HL-60 (cell line): ENCODE data around the gene ACSS3.
"Not testable (repeated sequence)": the region's sequence is repeated elsewhere in the genome, so short reads cannot be mapped to it uniquely, and the experiment has no call there.

Experiments
- DNase-seq, 2 experiments: peaks; one replicate each; pipeline ENCODE4 v3.0.0-alpha.2; 2010 to 2020; ENCODE audit warnings: low read depth in 1 of 2, low spot score in 1 of 2
- H3K27ac ChIP-seq: fragments of 250-450 bp; sonication (Bioruptor Pico); replicated peaks from 2 replicates; pipeline ENCODE4 v1.5.1; 2020; ENCODE audit warnings: mild to moderate bottlenecking, moderate library complexity
- H3K27me3 ChIP-seq: fragments of 250-450 bp; sonication (Bioruptor Pico); 2 replicates; pipeline ENCODE4 v1.5.1; 2021; ENCODE audit warnings: mild to moderate bottlenecking, moderate library complexity; ENCODE audit not compliant: insufficient read depth, poor library complexity, severe bottlenecking
- H3K4me3 ChIP-seq: replicated peaks from 2 replicates; pipeline ENCODE4 v1.5.1; 2011; ENCODE audit warnings: mild to moderate bottlenecking, control low read depth, low read length; ENCODE audit not compliant: insufficient read depth
- CTCF ChIP-seq: IDR thresholded peaks from one replicate; pipeline ENCODE4 v1.5.1; 2011; ENCODE audit warnings: low read length, control low read depth, inconsistent platforms; ENCODE audit not compliant: insufficient read depth
- GABPA ChIP-seq: IDR thresholded peaks from 2 replicates; pipeline ENCODE4 v1.6.1; 2012; ENCODE audit warnings: low read depth
- POLR2AphosphoS5 ChIP-seq: IDR thresholded peaks from 2 replicates; pipeline ENCODE4 v1.6.1; 2012; ENCODE audit warnings: low read depth
- REST ChIP-seq: IDR thresholded peaks from 2 replicates; pipeline ENCODE4 v1.6.1; 2012; ENCODE audit warnings: low read depth; ENCODE audit not compliant: insufficient replicate concordance
- SPI1 ChIP-seq: IDR thresholded peaks from 2 replicates; pipeline ENCODE4 v1.6.1; 2012; ENCODE audit warnings: low read depth, mild to moderate bottlenecking, borderline replicate concordance

ACSS3 gene

GRCh38 chr12:81095501-81096232, 17.8 kb downstream of the ACSS3 start:
- H3K4me3 ChIP-seq: no peak overlapping the region
- no peak for DNase-seq

GRCh38 chr12:81105687-81106086, 27.8 kb downstream of the ACSS3 start:
- no peak for TF ChIP-seq CTCF
- no peak for TF ChIP-seq POLR2AphosphoS5
- TF ChIP-seq GABPA: no peak
- TF ChIP-seq SPI1: no peak
- TF ChIP-seq REST: no peak
- no peak for DNase-seq
- peaks cover 2% of the 10 kb centered on the region for H3K27me3 ChIP-seq
- H3K27ac ChIP-seq: no peak overlapping the region
- no peak overlapping the region for H3K4me3 ChIP-seq

More at GRCh38 chr12:81095501-81096232, 17.8 kb downstream of the ACSS3 start:
- Histone ChIP-seq H3K27me3 (no peaks in the 10 kb centered on the region), H3K27ac (no peak overlapping the region)
- TF ChIP-seq REST (no peak), POLR2AphosphoS5 (no peak), GABPA (no peak), CTCF (no peak), SPI1 (no peak)

GRCh38 chr12:81114226-81114625, 36.3 kb downstream of the ACSS3 start:
- TF ChIP-seq SPI1 (no peak), POLR2AphosphoS5 (no peak), GABPA (no peak), CTCF (no peak), REST (no peak)
- DNase-seq: no peak
- Histone ChIP-seq H3K27me3 (peaks cover 2% of the 10 kb centered on the region), H3K27ac (no peak overlapping the region), H3K4me3 (no peak overlapping the region)

GRCh38 chr12:81119069-81119468, 41.2 kb downstream of the ACSS3 start:
- DNase-seq, H3K27me3 ChIP-seq, H3K4me3 ChIP-seq, H3K27ac ChIP-seq: not testable (repeated sequence)
